PC-9 (cell line): ENCODE measurements around the gene TRIM44.

Source experiments
- CTCF ChIP-seq: fragments of 200-600 bp; sonication (generic); conservative IDR thresholded peaks from 2 replicates; pipeline ENCODE4 v1.6.1; 2017; ENCODE audit warnings: mixed run types, antibody characterized with exemption, mild to moderate bottlenecking, moderate library complexity
- EZH2 ChIP-seq: fragments of 200-600 bp; sonication (generic); IDR thresholded peaks from 2 replicates; pipeline ENCODE4 v1.8.0; 2017; ENCODE audit warnings: antibody characterized with exemption, low read depth

DNA sequence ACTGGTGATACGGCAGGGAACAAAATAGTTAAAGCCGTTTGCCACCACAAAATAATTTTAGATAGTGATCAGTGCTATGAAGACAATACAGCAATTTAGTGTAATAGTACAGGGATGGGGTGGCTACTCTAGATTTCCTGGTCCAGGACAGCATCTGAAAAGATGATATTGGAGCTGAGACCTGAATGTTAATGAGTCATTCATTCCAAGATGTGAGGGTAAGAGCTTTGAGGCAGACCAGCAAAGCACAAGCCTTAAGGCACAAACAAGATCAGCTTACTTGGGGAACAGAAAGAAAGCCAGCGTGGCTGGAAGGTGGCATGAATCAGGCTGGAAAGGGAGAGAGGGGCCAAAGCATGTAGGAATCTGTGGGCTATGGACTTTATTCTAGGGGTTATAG, 132.3 kb downstream of the TRIM44 start:
- TF ChIP-seq CTCF (no peak), EZH2 (no peak)
